K562 (cell line): Measurements from ENCODE around the gene GRHPR. TPM values are rescaled to one million over a fixed set of nuclear protein-coding genes. Genes with fewer than 3 reads are reported as not detected.
A peak's percentile ranks its signal among the peaks of the same experiment; 100 is the strongest.

Source experiments
- BMI1 ChIP-seq: fragments of 150-350 bp; IDR thresholded peaks from 2 replicates; pipeline ENCODE4 v1.6.1; 2014; ENCODE audit warnings: low read length
- CXXC5 ChIP-seq: fragments of 250-450 bp; sonication (Bioruptor Pico); IDR thresholded peaks from 2 replicates; pipeline ENCODE4 v1.8.0; 2022; ENCODE audit warnings: inconsistent platforms, mild to moderate bottlenecking, moderate library complexity
- E2F3 ChIP-seq: fragments of 250-450 bp; sonication (Bioruptor Pico); IDR thresholded peaks from 2 replicates; pipeline ENCODE4 v1.4.0; 2020; ENCODE audit warnings: mild to moderate bottlenecking
- GTF3C2 ChIP-seq: IDR thresholded peaks from 3 replicates; pipeline ENCODE4 v1.6.1; 2011; ENCODE audit warnings: borderline replicate concordance, mild to moderate bottlenecking, moderate library complexity; ENCODE audit not compliant: insufficient read length; ENCODE audit errors: extremely low read depth
- HMGXB4 ChIP-seq: sonication (generic); formaldehyde crosslinking; IDR thresholded peaks from 2 replicates; pipeline ENCODE4 v1.8.1; 2023; ENCODE audit warnings: mild to moderate bottlenecking, missing genetic modification reagents
- JUN ChIP-seq, 2 experiments: sonication (generic) in 1 of 2; formaldehyde crosslinking in 1 of 2; IDR thresholded peaks; 2 replicates each; pipeline versions ENCODE4 v1.6.1 to v1.8.0; 2012 to 2022; ENCODE audit warnings: borderline replicate concordance in 2 of 2, mild to moderate bottlenecking in 2 of 2, improper control_type of control experiment in 1 of 2, low read depth in 1 of 2, low read length in 1 of 2, missing genetic modification reagents in 1 of 2
- MYC ChIP-seq, 2 experiments: fragments of 250-450 bp in 1 of 2; sonication (Bioruptor Pico) in 1 of 2; IDR thresholded peaks; 2 replicates each; pipeline versions ENCODE4 v1.5.1 to v1.6.1; 2012 to 2021; ENCODE audit warnings: low read depth in 2 of 2, borderline replicate concordance in 1 of 2, improper control_type of control experiment in 1 of 2, low read length in 1 of 2, mild to moderate bottlenecking in 1 of 2, moderate library complexity in 1 of 2
- NFIX ChIP-seq: fragments of 250-450 bp; sonication (Bioruptor Pico); IDR thresholded peaks from 2 replicates; pipeline ENCODE4 v1.4.0; 2020; ENCODE audit warnings: low read depth, mild to moderate bottlenecking, moderate library complexity
- PHF20 ChIP-seq: fragments of 450-650 bp; IDR thresholded peaks from 2 replicates; pipeline ENCODE4 v1.6.1; 2018; ENCODE audit not compliant: partially characterized antibody
- PPARD ChIP-seq: fragments of 250-450 bp; sonication (Bioruptor Pico); IDR thresholded peaks from 2 replicates; pipeline ENCODE4 v1.8.0; 2022; ENCODE audit warnings: inconsistent platforms, mild to moderate bottlenecking, moderate library complexity
- TBP ChIP-seq: optimal IDR thresholded peaks from 2 replicates; pipeline ENCODE3; 2011; ENCODE audit warnings: low read depth, low read length, improper control_type of control experiment
- ZBTB7A ChIP-seq: IDR thresholded peaks from 2 replicates; pipeline ENCODE4 v1.6.1; 2011; ENCODE audit warnings: low read depth, mild to moderate bottlenecking, low read length, moderate library complexity, borderline replicate concordance; ENCODE audit not compliant: control insufficient read depth
- ZKSCAN1 ChIP-seq: fragments of 150-350 bp; IDR thresholded peaks from 2 replicates; pipeline ENCODE4 v1.6.1; 2016; ENCODE audit warnings: low read depth, low read length
- ZNF57 ChIP-seq: fragments of 450-650 bp; formaldehyde crosslinking; IDR thresholded peaks from 2 replicates; pipeline ENCODE4 v1.4.0; 2020; ENCODE audit warnings: mild to moderate bottlenecking, moderate library complexity
- polyA plus RNA-seq, 8 experiments: library from polyadenylated mRNA; depleted of rRNA in 4 of 8; stranded (reverse) in 5 of 8; unstranded in 3 of 8; fragments of >200 nt; fragmentation: Nextera tagmentation in 2 of 8; fragmentation: Illumina TruSeq in 1 of 8; extraction: Ambion mirVana in 2 of 8; extraction: Trizol in 1 of 8; gene quantifications; 2 replicates each; pipeline versions ENCODE4 v1.2.1 to v1.2.3, GENCODE V29; 2011 to 2014; ENCODE audit warnings: inconsistent platforms in 1 of 8, missing spikeins in 1 of 8
- total RNA-seq, 7 experiments: library from RNA; depleted of rRNA in 6 of 7; stranded (reverse); fragments of >200 nt in 6 of 7; fragmentation: Illumina TruSeq in 2 of 7; extraction: Trizol in 2 of 7; gene quantifications; 2 replicates each; pipeline versions ENCODE4 v1.2.1 to v1.2.3, GENCODE V29; 2011 to 2021; ENCODE audit warnings: low replicate concordance in 1 of 7
- TF ChIP-seq, protein P1 (sequence below): sonication (generic); formaldehyde crosslinking; IDR thresholded peaks from 2 replicates; pipeline ENCODE4 v1.8.0; 2023; ENCODE audit warnings: mild to moderate bottlenecking, missing genetic modification reagents

The GRHPR gene
- total and polyA plus RNA-seq, 9 of the 15 experiments (the other 6 are each of a cell fraction or from before 2014, with no cell fraction given), result 38.9 to 144 (median 120) TPM

DNA sequence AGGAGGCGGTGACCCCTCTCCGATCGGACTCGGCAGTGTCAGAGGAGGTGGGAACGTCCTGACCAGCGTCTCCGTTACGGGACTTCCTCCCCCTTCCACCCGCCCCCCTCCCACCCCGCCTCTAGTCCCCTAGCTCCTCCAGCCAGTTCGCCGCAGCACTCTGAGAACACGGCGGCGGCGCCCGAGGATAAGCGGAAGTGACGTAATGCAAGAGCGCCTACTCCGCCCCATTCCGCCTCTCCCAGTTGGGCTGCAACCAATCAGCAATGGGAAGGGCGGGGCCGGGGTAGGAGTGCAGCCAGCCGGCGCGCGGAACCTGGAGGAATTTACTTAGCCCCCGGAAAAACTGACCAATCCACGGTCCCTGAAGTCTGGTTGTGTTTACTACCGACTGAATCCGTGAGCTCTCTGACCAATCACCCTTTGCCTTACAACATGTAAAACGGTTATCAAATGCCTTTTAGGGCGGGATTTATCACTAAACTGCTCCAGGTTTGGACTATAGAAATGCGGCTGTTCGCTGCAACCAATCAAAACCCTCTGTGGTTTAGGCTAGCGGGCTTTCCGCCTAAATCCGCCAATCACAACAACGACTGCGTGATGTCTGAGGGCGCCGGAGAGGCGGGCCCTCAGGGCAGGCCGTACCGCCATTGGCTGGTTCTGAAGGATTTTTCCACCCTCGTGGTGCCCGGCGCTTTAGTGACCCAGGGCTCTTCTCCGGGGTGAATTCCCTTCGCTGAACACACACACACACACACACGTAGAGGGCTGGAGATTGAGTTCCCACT, 42.9 kb downstream of the GRHPR start, which contains the start of gene ZBTB5 (continued):
- TF ChIP-seq, protein P1, sequence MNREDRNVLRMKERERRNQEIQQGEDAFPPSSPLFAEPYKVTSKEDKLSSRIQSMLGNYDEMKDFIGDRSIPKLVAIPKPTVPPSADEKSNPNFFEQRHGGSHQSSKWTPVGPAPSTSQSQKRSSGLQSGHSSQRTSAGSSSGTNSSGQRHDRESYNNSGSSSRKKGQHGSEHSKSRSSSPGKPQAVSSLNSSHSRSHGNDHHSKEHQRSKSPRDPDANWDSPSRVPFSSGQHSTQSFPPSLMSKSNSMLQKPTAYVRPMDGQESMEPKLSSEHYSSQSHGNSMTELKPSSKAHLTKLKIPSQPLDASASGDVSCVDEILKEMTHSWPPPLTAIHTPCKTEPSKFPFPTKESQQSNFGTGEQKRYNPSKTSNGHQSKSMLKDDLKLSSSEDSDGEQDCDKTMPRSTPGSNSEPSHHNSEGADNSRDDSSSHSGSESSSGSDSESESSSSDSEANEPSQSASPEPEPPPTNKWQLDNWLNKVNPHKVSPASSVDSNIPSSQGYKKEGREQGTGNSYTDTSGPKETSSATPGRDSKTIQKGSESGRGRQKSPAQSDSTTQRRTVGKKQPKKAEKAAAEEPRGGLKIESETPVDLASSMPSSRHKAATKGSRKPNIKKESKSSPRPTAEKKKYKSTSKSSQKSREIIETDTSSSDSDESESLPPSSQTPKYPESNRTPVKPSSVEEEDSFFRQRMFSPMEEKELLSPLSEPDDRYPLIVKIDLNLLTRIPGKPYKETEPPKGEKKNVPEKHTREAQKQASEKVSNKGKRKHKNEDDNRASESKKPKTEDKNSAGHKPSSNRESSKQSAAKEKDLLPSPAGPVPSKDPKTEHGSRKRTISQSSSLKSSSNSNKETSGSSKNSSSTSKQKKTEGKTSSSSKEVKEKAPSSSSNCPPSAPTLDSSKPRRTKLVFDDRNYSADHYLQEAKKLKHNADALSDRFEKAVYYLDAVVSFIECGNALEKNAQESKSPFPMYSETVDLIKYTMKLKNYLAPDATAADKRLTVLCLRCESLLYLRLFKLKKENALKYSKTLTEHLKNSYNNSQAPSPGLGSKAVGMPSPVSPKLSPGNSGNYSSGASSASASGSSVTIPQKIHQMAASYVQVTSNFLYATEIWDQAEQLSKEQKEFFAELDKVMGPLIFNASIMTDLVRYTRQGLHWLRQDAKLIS (CRISPR knock-in tag), result peak; percentile 47; the same call in 1 of the 2 replicates
- TF ChIP-seq GTF3C2 (no peak), PHF20 (peak; percentile 14), CXXC5 (CRISPR knock-in tag) (peak; percentile 92), JUN (IDR thresholded peaks at IDR 0.05; ENCODE audit: borderline replicate concordance, low read depth, low read length) (peak; percentile 82), JUN (CRISPR knock-in tag; IDR thresholded peaks at IDR 0.05; ENCODE audit: borderline replicate concordance) (0 out of 2 replicates have a peak, but pooled peaks have one; percentile 5), BMI1 (no peak), ZBTB7A (no peak; the same call in 1 of the 2 replicates), ZKSCAN1 (peak; percentile 25; the same call in 1 of the 2 replicates), TBP (peak; percentile 88), MYC (IDR thresholded peaks at IDR 0.05; ENCODE audit: low read depth, low read length) (peak; percentile 84), MYC (CRISPR knock-in tag; IDR thresholded peaks at IDR 0.05; ENCODE audit: borderline replicate concordance, low read depth) (no peak), PPARD (CRISPR knock-in tag) (no peak), ZNF57 (CRISPR knock-in tag) (no peak), HMGXB4 (CRISPR knock-in tag) (0 out of 2 replicates have a peak, but pooled peaks have one; percentile 21), E2F3 (CRISPR knock-in tag) (no peak), NFIX (no peak)
